Endothelial cell of umbilical vein (primary cell): ENCODE results near the gene TXNRD2. TPM values are rescaled to one million over a fixed set of nuclear protein-coding genes. Genes with fewer than 3 reads are reported as not detected.

Experiments
- BruUV-seq: library from RNA; stranded (reverse); fragments of 400-500 nt; replicated peaks from 2 replicates; lab custom pipeline; 2021; lab: Mats Ljungman, UMichigan
- CTCF ChIA-PET: fragments of 300-600, 350-600 bp; sonication (Branson Sonifier 250); formaldehyde crosslinking; loops from one replicate; lab custom pipeline; 2021; ENCODE audit warnings: antibody characterized with exemption, inconsistent platforms; lab: Charles Lee
- POLR2A ChIA-PET: fragments of 300-600, 350-600 bp; sonication (Branson Sonifier 250); formaldehyde crosslinking; loops from one replicate; lab custom pipeline; 2021; ENCODE audit warnings: antibody characterized with exemption, inconsistent platforms; lab: Charles Lee
- DNase-seq: peaks from one replicate; pipeline ENCODE4 v3.0.0-alpha.2; 2011; ENCODE audit warnings: low read depth, low spot score
- FAIRE-seq: peaks from 2 replicates; lab custom pipeline; 2011; peaks lifted over from hg19 to GRCh38; lab: Jason Lieb, UNC
- H2AFZ ChIP-seq: 2 replicates; pipeline ENCODE4 v1.6.0; 2012; ENCODE audit warnings: low read depth, low read length, control low read depth, inconsistent platforms
- H3K27ac ChIP-seq: 2 replicates; pipeline ENCODE4 v1.5.1; 2011; ENCODE audit warnings: low read depth, mild to moderate bottlenecking, control low read depth, low read length, moderate library complexity; ENCODE audit not compliant: insufficient read depth
- H3K27me3 ChIP-seq, 2 experiments: 2 replicates each; pipeline versions ENCODE4 v1.6.0 to v1.6.1; 2011; ENCODE audit warnings: low read length in 2 of 2, mixed read lengths in 1 of 2; ENCODE audit not compliant: control insufficient read depth in 2 of 2, insufficient read depth in 2 of 2
- H3K36me3 ChIP-seq, 2 experiments: 2 replicates in 1 of 2; 3 replicates in 1 of 2; pipeline ENCODE4 v1.5.1; 2011; ENCODE audit warnings: low read length in 2 of 2, mild to moderate bottlenecking in 1 of 2, moderate library complexity in 1 of 2; ENCODE audit not compliant: control insufficient read depth in 2 of 2, insufficient read depth in 2 of 2; ENCODE audit errors: extremely low read depth in 1 of 2
- H3K4me1 ChIP-seq: 3 replicates; pipeline ENCODE4 v1.5.1; 2011; ENCODE audit warnings: mild to moderate bottlenecking, low read length; ENCODE audit not compliant: control insufficient read depth, insufficient read depth; ENCODE audit errors: extremely low read depth
- H3K4me2 ChIP-seq: 2 replicates; pipeline ENCODE4 v1.6.1; 2011; ENCODE audit warnings: low read length, control low read depth, mixed read lengths; ENCODE audit not compliant: insufficient read depth
- H3K4me3 ChIP-seq, 3 experiments: fragments of 200-600 bp in 1 of 3; sonication (generic), shearing (Covaris generic) in 1 of 3; replicated peaks in 1 of 3; 2 replicates each; pipeline ENCODE4 v1.5.1; 2011 to 2016; ENCODE audit warnings: control low read depth in 3 of 3, low read length in 3 of 3, mild to moderate bottlenecking in 2 of 3, inconsistent platforms in 1 of 3, low read depth in 1 of 3, moderate library complexity in 1 of 3; ENCODE audit not compliant: insufficient read depth in 1 of 3
- H3K79me2 ChIP-seq: 2 replicates; pipeline ENCODE4 v1.6.0; 2012; ENCODE audit warnings: low read length, inconsistent platforms; ENCODE audit not compliant: control insufficient read depth, insufficient read depth
- H3K9ac ChIP-seq: replicated peaks from 2 replicates; pipeline ENCODE3; 2011; ENCODE audit warnings: low read length, control low read depth; ENCODE audit not compliant: insufficient read depth; ENCODE audit errors: extremely low read depth
- H3K9me1 ChIP-seq: replicated peaks from 3 replicates; pipeline ENCODE4 v1.6.0; 2011; ENCODE audit warnings: mild to moderate bottlenecking, low read length; ENCODE audit not compliant: control insufficient read depth, insufficient read depth; ENCODE audit errors: extremely low read depth
- H3K9me3 ChIP-seq: replicated peaks from 2 replicates; pipeline ENCODE4 v1.5.1; 2012; ENCODE audit warnings: low read length, inconsistent platforms; ENCODE audit not compliant: control insufficient read depth, insufficient read depth
- H4K20me1 ChIP-seq: replicated peaks from 2 replicates; pipeline ENCODE3; 2011; ENCODE audit warnings: mild to moderate bottlenecking, low read length; ENCODE audit not compliant: control insufficient read depth, insufficient read depth; ENCODE audit errors: extremely low read depth
- CTCF ChIP-seq, 2 donors: IDR thresholded peaks; 1 replicate in 1 of 2; 2 replicates in 1 of 2; pipeline ENCODE4 v1.5.1; 2011; ENCODE audit warnings: low read length in 2 of 2, mild to moderate bottlenecking in 2 of 2, moderate library complexity in 2 of 2, control low read depth in 1 of 2, inconsistent platforms in 1 of 2, low read depth in 1 of 2; ENCODE audit not compliant: insufficient read depth in 1 of 2; ENCODE audit errors: extremely low read depth in 1 of 2
- FOS ChIP-seq: IDR thresholded peaks from 2 replicates; pipeline ENCODE4 v1.6.1; 2011; ENCODE audit warnings: mild to moderate bottlenecking, low read length, moderate library complexity, borderline replicate concordance; ENCODE audit not compliant: insufficient read depth
- JUN ChIP-seq: IDR thresholded peaks from 2 replicates; pipeline ENCODE4 v1.6.1; 2011; ENCODE audit warnings: borderline replicate concordance, low read depth; ENCODE audit not compliant: insufficient read length, insufficient read depth
- POLR2AphosphoS5 ChIP-seq: IDR thresholded peaks from 2 replicates; pipeline ENCODE4 v1.6.1; 2012; ENCODE audit warnings: low read depth, mild to moderate bottlenecking, control low read depth, low read length, moderate library complexity; ENCODE audit not compliant: insufficient read depth
- dilution Hi-C: fragments of 300-500 bp; cut with MboI; formaldehyde crosslinking; loops from one replicate; pipeline ENCODE4 v1.15.0; 2019; ENCODE audit warnings: low sequenced_read_pairs; ENCODE audit not compliant: extremely low pct_ligation_motif_present
- intact Hi-C: fragments of 100-400 bp; cut with micrococcal nuclease; formaldehyde crosslinking; loops from one replicate; pipeline ENCODE4 v1.10.0; 2022
- polyA plus RNA-seq, 4 experiments: library from polyadenylated mRNA; depleted of rRNA in 3 of 4; stranded (reverse) in 3 of 4; unstranded in 1 of 4; fragments of >200 nt; gene quantifications; 2 replicates each; pipeline versions ENCODE4 v1.2.1 to v1.2.3, GENCODE V29; 2011 to 2012; ENCODE audit warnings: missing spikeins in 1 of 4
- total RNA-seq: library from RNA; stranded (reverse); gene quantifications from 2 replicates; pipeline ENCODE4 v1.2.3, GENCODE V29; 2021

The TXNRD2 gene
- total and polyA plus RNA-seq, 2 donors (not counting 3 experiments of a cell fraction or from before 2014, with no cell fraction given): 211 to 440 TPM

GRCh38 chr22:19868333-19868732 is 73.3 kb downstream of the TXNRD2 start:
- no peak overlapping the region for H3K4me2 ChIP-seq
- no peaks in the 10 kb centered on the region for H3K27me3 ChIP-seq
- no peaks in the 10 kb centered on the region for H3K9me3 ChIP-seq
- no peak overlapping the region for H2AFZ ChIP-seq
- H3K4me1 ChIP-seq: no peaks in the 10 kb centered on the region
- ChIA-PET POLR2A (no interaction called here), CTCF (interaction anchor here (2.3 kb wide), 1 partner anchor 138 kb away, joined by 12 read pairs; no protein-coding TSS in a partner anchor)
- intact Hi-C loops (no loop called here), dilution Hi-C loops (no loop called here)
- TF ChIP-seq FOS: no peak
- TF ChIP-seq CTCF (IDR thresholded peaks at IDR 0.05; ENCODE audit: extremely low read depth in 1 of 2, insufficient read depth in 1 of 2, low read depth in 1 of 2, low read length in 2 of 2): no peak
- TF ChIP-seq JUN: no peak
- no peak for TF ChIP-seq POLR2AphosphoS5
- H3K36me3 ChIP-seq: no peaks in the 10 kb centered on the region
- H3K79me2 ChIP-seq: no peaks in the 10 kb centered on the region
- DNase-seq (no peak), FAIRE-seq (no peak)
- H4K20me1 ChIP-seq: no peaks in the 10 kb centered on the region
- H3K9ac ChIP-seq: no peak overlapping the region
- H3K27ac ChIP-seq: no peak overlapping the region
- BruUV-seq: no TSS peak
- no peaks in the 10 kb centered on the region for H3K9me1 ChIP-seq
- no peak overlapping the region for H3K4me3 ChIP-seq

- Histone ChIP-seq H3K4me2 (no peak overlapping the region), H3K9ac (no peak overlapping the region), H3K4me1 (no peaks in the 10 kb centered on the region), H3K27ac (no peak overlapping the region), H3K9me3 (no peaks in the 10 kb centered on the region), H3K27me3 (no peaks in the 10 kb centered on the region), H3K79me2 (no peaks in the 10 kb centered on the region), H3K36me3 (no peaks in the 10 kb centered on the region), H2AFZ (no peak overlapping the region), H3K4me3 (no peak overlapping the region), H3K9me1 (no peaks in the 10 kb centered on the region), H4K20me1 (no peaks in the 10 kb centered on the region)
- intact Hi-C loops (no loop called here), dilution Hi-C loops (no loop called here)
- ChIA-PET POLR2A (no interaction called here), CTCF (interaction anchor here (2.2 to 2.3 kb wide), 2 partner anchors 43 to 137 kb away, joined by 10 to 12 read pairs; no protein-coding TSS in a partner anchor)
- BruUV-seq: no TSS peak
- DNase-seq (no peak), FAIRE-seq (no peak)
- TF ChIP-seq POLR2AphosphoS5: no peak
These were observed 74.0 kb downstream of the TXNRD2 start for GRCh38 chr22:19867617-19868016.
